Muscle layer of duodenum (tissue), 2 donors: ENCODE measurements around the gene TNFRSF12A.
A peak's percentile ranks its signal among the peaks of the same experiment; 100 is the strongest.

ENCODE experiments used
- H3K27ac ChIP-seq: one replicate; pipeline ENCODE4 v1.7.0; 2013; ENCODE audit warnings: mild to moderate bottlenecking, low read length
- H3K27me3 ChIP-seq: one replicate; pipeline ENCODE4 v1.7.0; 2013; ENCODE audit warnings: low read depth, mild to moderate bottlenecking, control low read depth, low read length
- H3K36me3 ChIP-seq, 2 donors: one replicate each; pipeline ENCODE4 v1.7.0; 2013; ENCODE audit warnings: low read length in 2 of 2, control low read depth in 1 of 2, mild to moderate bottlenecking in 1 of 2; ENCODE audit not compliant: insufficient read depth in 2 of 2, control insufficient read depth in 1 of 2
- H3K4me1 ChIP-seq, 2 donors: one replicate each; pipeline ENCODE4 v1.7.0; 2013; ENCODE audit warnings: low read length in 2 of 2, mild to moderate bottlenecking in 2 of 2, control low read depth in 1 of 2, moderate library complexity in 1 of 2; ENCODE audit not compliant: insufficient read depth in 2 of 2, control insufficient read depth in 1 of 2
- H3K4me3 ChIP-seq, 2 donors: one replicate each; pipeline ENCODE4 v1.7.0; 2013; ENCODE audit warnings: low read length in 2 of 2, low read depth in 1 of 2, mild to moderate bottlenecking in 1 of 2
- H3K9me3 ChIP-seq, 2 donors: one replicate each; pipeline ENCODE4 v1.7.0; 2013; ENCODE audit warnings: low read length in 2 of 2, control low read depth in 1 of 2, mild to moderate bottlenecking in 1 of 2; ENCODE audit not compliant: control insufficient read depth in 1 of 2
- donor health status: healthy.

The TNFRSF12A gene

GRCh38 chr16:3014971-3015370 is 5.2 kb upstream of the TNFRSF12A start:
- no peaks in the 10 kb centered on the region for H3K9me3 ChIP-seq
- no peak overlapping the region for H3K27ac ChIP-seq
- peaks cover 0 to 12% of the 10 kb centered on the region in 2 donors for H3K4me1 ChIP-seq
- peaks cover 28% of the 10 kb centered on the region for H3K27me3 ChIP-seq
- no peak overlapping the region for H3K4me3 ChIP-seq
- H3K36me3 ChIP-seq, result no peaks in the 10 kb centered on the region

- peaks cover 0 to 12% of the 10 kb centered on the region in 2 donors for H3K4me1 ChIP-seq
- H3K27me3 ChIP-seq, result peaks cover 28% of the 10 kb centered on the region
- H3K9me3 ChIP-seq, result no peaks in the 10 kb centered on the region
These were observed 4.2 kb upstream of the TNFRSF12A start for GRCh38 chr16:3015865-3016521.

GRCh38 chr16:3017344-3017743 is 2.8 kb upstream of the TNFRSF12A start:
- no peak overlapping the region for H3K4me3 ChIP-seq
- peaks cover 21% of the 10 kb centered on the region for H3K27me3 ChIP-seq
- H3K27ac ChIP-seq, result no peak overlapping the region

More at GRCh38 chr16:3015865-3016521, 4.2 kb upstream of the TNFRSF12A start:
- Histone ChIP-seq H3K4me3 (no peak overlapping the region), H3K36me3 (peaks cover 0 to 6% of the 10 kb centered on the region in 2 donors), H3K27ac (no peak overlapping the region)

GRCh38 chr16:3017794-3018506 is 2.2 kb upstream of the TNFRSF12A start, which contains the start of gene CLDN6:
Gene CLDN6 (minus strand): TSS chr16:3018183. CDS start chr16:3016021, 2,162 bp downstream.
- H3K36me3 ChIP-seq, result peaks cover 3 to 24% of the 10 kb centered on the region in 2 donors
- no peaks in the 10 kb centered on the region for H3K9me3 ChIP-seq
- H3K4me3 ChIP-seq, result no peak within 1 kb of the TSS
- H3K27me3 ChIP-seq, result peaks cover 18% of the 10 kb centered on the region
- no peak within 1 kb of the TSS for H3K27ac ChIP-seq
- peaks cover 11 to 26% of the 10 kb centered on the region in 2 donors for H3K4me1 ChIP-seq

More at GRCh38 chr16:3017344-3017743, 2.8 kb upstream of the TNFRSF12A start:
- H3K4me1 ChIP-seq, result peaks cover 5 to 20% of the 10 kb centered on the region in 2 donors
- H3K36me3 ChIP-seq, result peaks cover 3 to 18% of the 10 kb centered on the region in 2 donors
- H3K9me3 ChIP-seq, result no peaks in the 10 kb centered on the region

- Histone ChIP-seq H3K27me3 (peaks cover 14% of the 10 kb centered on the region), H3K4me1 (peaks cover 15 to 34% of the 10 kb centered on the region in 2 donors), H3K27ac (no peak overlapping the region), H3K36me3 (peaks cover 3 to 24% of the 10 kb centered on the region in 2 donors), H3K4me3 (peak overlapping the region; percentile 48 to 81), H3K9me3 (no peaks in the 10 kb centered on the region)
These were observed 448 bp upstream of the TNFRSF12A start for GRCh38 chr16:3019594-3020246.

- Histone ChIP-seq H3K9me3 (no peaks in the 10 kb centered on the region), H3K27ac (peak overlapping the region; percentile 95), H3K4me1 (peaks cover 15 to 34% of the 10 kb centered on the region in 2 donors), H3K27me3 (peaks cover 14% of the 10 kb centered on the region), H3K36me3 (peaks cover 3 to 26% of the 10 kb centered on the region in 2 donors), H3K4me3 (peak overlapping the region; percentile 81 to 85)
These were observed 658 bp downstream of the TNFRSF12A start for GRCh38 chr16:3020604-3021448.

GRCh38 chr16:3021449-3022207 is 1.5 kb downstream of the TNFRSF12A start:
- Histone ChIP-seq H3K4me3 (peak overlapping the region; percentile 63 to 81), H3K27me3 (peaks cover 14% of the 10 kb centered on the region), H3K27ac (peak overlapping the region; percentile 95), H3K4me1 (peaks cover 15 to 34% of the 10 kb centered on the region in 2 donors), H3K36me3 (peaks cover 11 to 30% of the 10 kb centered on the region in 2 donors), H3K9me3 (no peaks in the 10 kb centered on the region)

- Histone ChIP-seq H3K36me3 (peaks cover 15 to 35% of the 10 kb centered on the region in 2 donors), H3K4me1 (peaks cover 15 to 34% of the 10 kb centered on the region in 2 donors)
These were observed 2.1 kb downstream of the TNFRSF12A start for GRCh38 chr16:3022208-3022683.

GRCh38 chr16:3022684-3023414 is 2.7 kb downstream of the TNFRSF12A start:
- Histone ChIP-seq H3K4me1 (peaks cover 15 to 31% of the 10 kb centered on the region in 2 donors), H3K27ac (peak overlapping the region; percentile 95), H3K27me3 (peaks cover 6% of the 10 kb centered on the region), H3K9me3 (no peaks in the 10 kb centered on the region), H3K36me3 (peaks cover 15 to 38% of the 10 kb centered on the region in 2 donors), H3K4me3 (peak overlapping the region; percentile 69 to 81)

More at GRCh38 chr16:3022208-3022683, 2.1 kb downstream of the TNFRSF12A start:
- Histone ChIP-seq H3K27ac (peak overlapping the region; percentile 95), H3K4me3 (peak overlapping the region; percentile 69 to 81), H3K27me3 (peaks cover 12% of the 10 kb centered on the region), H3K9me3 (no peaks in the 10 kb centered on the region)
